CD1c-positive myeloid dendritic cell (primary cell): ENCODE results near the gene OBP2A.
A peak's percentile ranks its signal among the peaks of the same experiment; 100 is the strongest.
"Not testable (repeated sequence)": the region's sequence is repeated elsewhere in the genome, so short reads cannot be mapped to it uniquely, and the experiment has no call there.

Experiments used
- DNase-seq: peaks from one replicate; pipeline ENCODE4 v3.0.0-alpha.2; 2016; ENCODE audit errors: extremely low spot score

The OBP2A gene, protein sequence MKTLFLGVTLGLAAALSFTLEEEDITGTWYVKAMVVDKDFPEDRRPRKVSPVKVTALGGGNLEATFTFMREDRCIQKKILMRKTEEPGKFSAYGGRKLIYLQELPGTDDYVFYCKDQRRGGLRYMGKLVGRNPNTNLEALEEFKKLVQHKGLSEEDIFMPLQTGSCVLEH

GRCh38 chr9:135545646-135546176 lies at the start of gene OBP2A:
Gene OBP2A (plus strand): TSS chr9:135546126. CDS start chr9:135546181, 55 bp downstream.
- not testable (repeated sequence) for DNase-seq

DNA sequence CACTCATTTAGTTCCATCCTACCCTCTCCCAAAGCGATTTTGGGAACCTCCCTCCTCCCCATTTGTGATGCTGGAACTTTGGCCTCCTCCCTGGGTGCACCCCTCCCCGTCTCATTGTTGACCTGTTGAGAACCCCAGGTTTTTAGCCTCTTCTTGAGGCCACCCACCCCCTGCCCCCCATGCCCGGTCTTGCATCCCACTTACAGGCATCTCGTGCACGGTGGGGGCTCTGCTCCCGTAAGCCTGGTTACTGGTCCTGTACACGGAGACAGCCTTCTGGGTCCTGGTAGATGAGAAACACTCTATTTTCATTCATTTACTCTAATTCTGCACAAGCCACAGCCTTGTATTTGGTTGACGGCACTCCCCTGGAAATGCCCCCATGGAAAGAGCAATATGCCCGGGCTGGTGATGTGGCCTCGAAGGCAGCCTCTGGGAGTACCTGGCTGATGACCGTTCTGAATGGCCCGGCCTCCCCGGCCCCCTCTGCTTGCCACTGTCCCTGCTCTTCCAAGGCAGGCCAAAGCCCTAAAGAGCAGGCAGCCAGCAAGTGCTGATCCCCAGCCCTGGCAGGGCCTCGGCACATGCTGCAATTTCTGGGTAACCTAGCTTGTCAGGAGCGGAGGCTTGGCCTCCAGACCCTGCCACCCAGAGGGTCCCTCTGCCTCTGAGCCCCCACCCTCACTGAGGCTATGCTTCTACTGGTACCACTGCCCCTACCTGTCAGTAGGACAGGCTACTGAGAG lies 47.4 kb upstream of the OBP2A start:
- no peak for DNase-seq

GRCh38 chr9:135499326-135500070 lies 46.4 kb upstream of the OBP2A start:
- DNase-seq: peak; percentile 96

DNA sequence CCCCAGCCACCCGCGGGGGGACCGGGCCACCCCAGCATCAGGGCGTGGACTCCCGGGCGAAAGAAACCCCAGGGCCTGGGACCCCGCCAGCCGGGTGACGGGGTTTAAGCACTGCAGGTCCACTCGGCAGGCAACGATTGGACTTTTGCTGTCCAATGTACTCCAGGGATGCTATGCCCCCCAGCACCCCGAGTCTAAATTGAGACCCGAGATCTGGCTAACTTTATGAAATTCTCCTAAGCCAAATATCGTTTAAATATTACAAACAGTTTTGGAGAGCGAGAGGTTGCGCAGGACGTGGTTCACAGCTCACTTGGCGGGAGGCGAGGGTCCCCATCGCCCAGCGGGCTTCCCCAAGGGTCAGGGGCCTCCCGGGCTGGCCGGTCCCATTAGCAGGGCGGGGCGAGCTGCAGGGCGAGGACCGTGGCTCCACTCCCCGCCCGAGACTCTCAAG lies 45.8 kb upstream of the OBP2A start:
- DNase-seq: no peak

GRCh38 chr9:135500525-135501260 lies 45.2 kb upstream of the OBP2A start, which contains the start of gene MRPS2:
Gene MRPS2 (plus strand): TSS chr9:135500682. CDS start chr9:135500711, 29 bp downstream.
- peak; percentile 93 for DNase-seq

DNA sequence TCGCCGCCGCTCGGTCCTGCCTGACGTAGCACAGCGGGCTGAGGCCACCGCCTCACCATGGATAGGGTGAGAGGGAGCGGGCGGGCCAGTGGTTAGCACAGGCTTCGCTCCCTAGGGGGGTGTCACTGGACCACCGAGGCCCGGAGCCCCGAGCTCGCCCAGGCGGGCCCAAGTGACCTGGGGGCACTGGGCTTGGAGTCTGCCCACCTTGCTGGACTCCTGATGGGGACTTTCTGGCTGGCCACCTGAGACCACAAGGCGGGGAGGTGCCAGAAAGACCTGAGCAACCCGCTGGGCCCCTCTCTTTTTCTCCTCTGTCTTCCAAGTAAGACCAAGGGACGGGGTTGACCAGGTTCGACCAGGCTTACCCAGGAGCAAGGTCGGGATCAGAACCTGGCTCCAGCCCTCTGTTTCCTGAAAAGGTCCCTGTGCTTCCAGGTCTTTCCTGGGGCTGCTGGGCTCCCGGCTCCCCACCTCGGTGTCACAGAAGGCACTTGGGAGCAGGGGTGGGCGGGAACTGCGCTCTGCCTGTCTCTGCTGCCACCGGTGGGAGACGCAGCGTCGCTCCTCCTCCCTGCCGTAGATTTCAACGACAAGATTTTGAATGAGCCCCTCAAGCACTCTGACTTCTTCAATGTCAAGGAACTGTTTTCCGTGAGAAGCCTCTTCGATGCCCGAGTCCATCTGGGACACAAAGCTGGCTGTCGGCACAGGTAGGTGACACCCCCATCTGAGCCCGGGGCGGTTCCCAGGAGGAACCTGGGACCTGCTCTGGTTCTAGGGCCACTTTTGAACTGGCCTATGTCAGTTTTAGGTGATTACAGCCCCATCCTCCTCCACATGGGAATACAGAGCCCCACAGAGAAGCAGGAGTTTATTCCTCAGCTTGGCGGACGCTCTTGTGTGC lies 44.4 kb upstream of the OBP2A start:
- DNase-seq: no peak

GRCh38 chr9:135502168-135502872 lies 43.6 kb upstream of the OBP2A start:
- no peak for DNase-seq

GRCh38 chr9:135502873-135503321 lies 43.0 kb upstream of the OBP2A start:
- no peak for DNase-seq

DNA sequence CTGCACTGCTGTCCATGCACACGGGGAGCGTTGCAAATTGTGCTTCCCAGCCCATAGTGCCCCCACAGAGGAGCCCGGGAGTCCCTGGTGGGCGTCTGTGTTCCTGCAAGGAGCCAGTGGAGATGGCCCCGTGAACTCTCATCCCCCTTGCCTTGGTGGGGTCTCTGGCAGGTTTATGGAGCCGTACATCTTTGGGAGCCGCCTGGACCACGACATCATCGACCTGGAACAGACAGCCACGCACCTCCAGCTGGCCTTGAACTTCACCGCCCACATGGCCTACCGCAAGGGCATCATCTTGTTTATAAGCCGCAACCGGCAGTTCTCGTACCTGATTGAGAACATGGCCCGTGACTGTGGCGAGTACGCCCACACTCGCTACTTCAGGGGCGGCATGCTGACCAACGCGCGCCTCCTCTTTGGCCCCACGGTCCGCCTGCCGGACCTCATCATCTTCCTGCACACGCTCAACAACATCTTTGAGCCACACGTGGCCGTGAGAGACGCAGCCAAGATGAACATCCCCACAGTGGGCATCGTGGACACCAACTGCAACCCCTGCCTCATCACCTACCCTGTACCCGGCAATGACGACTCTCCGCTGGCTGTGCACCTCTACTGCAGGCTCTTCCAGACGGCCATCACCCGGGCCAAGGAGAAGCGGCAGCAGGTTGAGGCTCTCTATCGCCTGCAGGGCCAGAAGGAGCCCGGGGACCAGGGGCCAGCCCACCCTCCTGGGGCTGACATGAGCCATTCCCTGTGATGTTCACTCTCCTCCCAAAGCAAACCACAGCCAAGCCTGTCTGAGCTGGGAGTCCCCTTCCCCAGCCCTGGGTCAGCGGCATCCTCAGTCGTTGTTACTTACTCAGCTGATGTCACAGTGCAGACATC lies 42.3 kb upstream of the OBP2A start:
- no peak for DNase-seq

- DNase-seq: peak; percentile 43
These were observed 41.4 kb upstream of the OBP2A start for GRCh38 chr9:135504262-135505243.

- no peak for DNase-seq
These were observed 40.3 kb upstream of the OBP2A start for GRCh38 chr9:135505406-135506187.

- no peak for DNase-seq
These were observed 39.4 kb upstream of the OBP2A start for GRCh38 chr9:135506327-135507103.

- no peak for DNase-seq
These were observed 38.6 kb upstream of the OBP2A start for GRCh38 chr9:135507104-135508035.

DNA sequence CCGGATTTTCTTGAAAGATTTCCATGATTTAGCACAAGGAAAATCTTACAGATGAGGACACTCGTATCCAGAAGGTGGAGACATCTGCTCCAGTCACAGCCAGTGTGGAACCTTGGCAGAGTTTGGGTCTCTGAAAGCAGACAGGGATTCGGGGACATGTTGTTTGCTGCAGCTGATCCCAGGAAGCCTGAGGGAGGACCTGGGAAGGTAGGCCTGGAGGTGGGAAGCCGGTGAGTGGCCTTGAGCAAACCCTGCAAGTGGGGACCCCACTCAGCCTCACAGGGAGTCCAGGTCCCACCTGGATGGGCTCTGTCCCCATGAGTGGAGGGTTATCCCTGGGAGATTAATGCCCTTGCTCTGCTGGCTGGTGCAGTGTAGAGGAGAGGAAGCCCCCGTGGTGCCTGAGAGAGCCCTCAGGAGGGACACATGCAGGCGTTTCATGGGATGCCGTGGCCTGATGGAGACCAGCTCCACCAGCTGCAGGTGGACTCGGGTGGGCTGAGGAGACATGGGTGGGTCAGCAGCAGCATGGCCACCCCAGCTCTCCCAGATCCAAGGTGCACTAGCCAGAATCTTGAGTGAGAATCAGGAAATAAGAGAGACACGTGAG lies 37.6 kb upstream of the OBP2A start:
- DNase-seq: no peak
